ENCODE results near the gene LMO1. TPM values are rescaled to one million over a fixed set of nuclear protein-coding genes. Genes with fewer than 3 reads are reported as not detected.
A peak's percentile ranks its signal among the peaks of the same experiment; 100 is the strongest.

The LMO1 gene
- total and polyA plus RNA-seq, 9 of the 15 experiments (the other 6 are each of a cell fraction or from before 2014, with no cell fraction given): not detected

GRCh38 chr11:8206251-8207079 lies 57.2 kb downstream of the LMO1 start (continued):
- TF ChIP-seq KLF13 (tag; IDR thresholded peaks at IDR 0.05; ENCODE audit: borderline replicate concordance, low read depth): no peak
- TF ChIP-seq ZNF175 (CRISPR knock-in tag; IDR thresholded peaks at IDR 0.05; ENCODE audit: low read depth): peak; percentile 83
- TF ChIP-seq NR4A1 (CRISPR knock-in tag; IDR thresholded peaks at IDR 0.05): no peak
- peak; percentile 94 for TF ChIP-seq NR4A1 (tag; IDR thresholded peaks at IDR 0.05)
- TF ChIP-seq CCAR2 (IDR thresholded peaks at IDR 0.05; ENCODE audit: low read depth, low read length): no peak
- no peak for TF ChIP-seq PREB (CRISPR knock-in tag; IDR thresholded peaks at IDR 0.05)
- peak; percentile 86 for TF ChIP-seq ERF (CRISPR knock-in tag; IDR thresholded peaks at IDR 0.05)
- TF ChIP-seq E2F5 (CRISPR knock-in tag; IDR thresholded peaks at IDR 0.05): no peak
- peak; percentile 89 for TF ChIP-seq SMARCC2 (IDR thresholded peaks at IDR 0.05; ENCODE audit: low read depth)
- TF ChIP-seq CHD2 (IDR thresholded peaks at IDR 0.05; ENCODE audit: low read depth, low read length): no peak
- no peak for TF ChIP-seq ZNF184 (CRISPR knock-in tag; IDR thresholded peaks at IDR 0.05)
- no peak for TF ChIP-seq MCM2 (IDR thresholded peaks at IDR 0.05; ENCODE audit: low read depth)
- 0 out of 2 replicates have a peak, but pooled peaks have one; percentile 56 for TF ChIP-seq GATAD2A (IDR thresholded peaks at IDR 0.05)
- TF ChIP-seq MIER1 (IDR thresholded peaks at IDR 0.05; ENCODE audit: low read depth): no peak
- TF ChIP-seq SNAPC5 (CRISPR knock-in tag; IDR thresholded peaks at IDR 0.05): no peak
- no peak for TF ChIP-seq FOS (IDR thresholded peaks at IDR 0.05; ENCODE audit: extremely low read depth, insufficient read length)
- no peak for TF ChIP-seq ZFX (CRISPR knock-in tag; IDR thresholded peaks at IDR 0.05)
- no peak for TF ChIP-seq ZNF699 (CRISPR knock-in tag; IDR thresholded peaks at IDR 0.05; ENCODE audit: insufficient replicate concordance)
- TF ChIP-seq PHTF2 (CRISPR knock-in tag; IDR thresholded peaks at IDR 0.05): no peak
